Measurements from ENCODE around the gene GARNL3.

Gene GARNL3

GRCh38 chr9:127380479-127380878 is 115.9 kb downstream of the GARNL3 start:
- H3K27me3 ChIP-seq (replicated peaks; ENCODE audit: control insufficient read depth, insufficient read depth, low read length, poor library complexity, severe bottlenecking), result peaks cover 16% of the 10 kb centered on the region
- H3K9me3 ChIP-seq (ENCODE audit: control insufficient read depth, low read length), result no peaks in the 10 kb centered on the region
- no peak for DNase-seq
- no peaks in the 10 kb centered on the region for H3K4me1 ChIP-seq (ENCODE audit: control insufficient read depth, insufficient read depth, low read length, poor library complexity, severe bottlenecking)
- no peak overlapping the region for H3K4me3 ChIP-seq (ENCODE audit: insufficient read depth, low read depth, low read length, poor library complexity, severe bottlenecking)
- H3K27ac ChIP-seq (ENCODE audit: insufficient read depth, low read length, poor library complexity, severe bottlenecking), result no peak overlapping the region
- H3K36me3 ChIP-seq (ENCODE audit: control insufficient read depth, insufficient read depth, low read length), result no peaks in the 10 kb centered on the region

GRCh38 chr9:127382541-127382940 is 118.0 kb downstream of the GARNL3 start:
- Histone ChIP-seq H3K4me3 (ENCODE audit: insufficient read depth, low read depth, low read length, poor library complexity, severe bottlenecking) (no peak overlapping the region), H3K36me3 (ENCODE audit: control insufficient read depth, insufficient read depth, low read length) (no peaks in the 10 kb centered on the region), H3K4me1 (ENCODE audit: control insufficient read depth, insufficient read depth, low read length, poor library complexity, severe bottlenecking) (no peaks in the 10 kb centered on the region), H3K9me3 (ENCODE audit: control insufficient read depth, low read length) (no peaks in the 10 kb centered on the region), H3K27ac (ENCODE audit: insufficient read depth, low read length, poor library complexity, severe bottlenecking) (no peak overlapping the region), H3K27me3 (replicated peaks; ENCODE audit: control insufficient read depth, insufficient read depth, low read length, poor library complexity, severe bottlenecking) (peaks cover 14% of the 10 kb centered on the region)
- DNase-seq, result no peak

GRCh38 chr9:127384016-127384730 is 119.6 kb downstream of the GARNL3 start:
- Histone ChIP-seq H3K4me1 (ENCODE audit: control insufficient read depth, insufficient read depth, low read length, poor library complexity, severe bottlenecking) (peaks cover 9% of the 10 kb centered on the region), H3K36me3 (ENCODE audit: control insufficient read depth, insufficient read depth, low read length) (no peaks in the 10 kb centered on the region), H3K27ac (ENCODE audit: insufficient read depth, low read length, poor library complexity, severe bottlenecking) (no peak overlapping the region), H3K27me3 (replicated peaks; ENCODE audit: control insufficient read depth, insufficient read depth, low read length, poor library complexity, severe bottlenecking) (peaks cover 14% of the 10 kb centered on the region), H3K4me3 (ENCODE audit: insufficient read depth, low read depth, low read length, poor library complexity, severe bottlenecking) (no peak overlapping the region), H3K9me3 (ENCODE audit: control insufficient read depth, low read length) (no peaks in the 10 kb centered on the region)
- no peak for DNase-seq

GRCh38 chr9:127384901-127385300 is 120.3 kb downstream of the GARNL3 start:
- Histone ChIP-seq H3K9me3 (ENCODE audit: control insufficient read depth, low read length) (no peaks in the 10 kb centered on the region), H3K27ac (ENCODE audit: insufficient read depth, low read length, poor library complexity, severe bottlenecking) (no peak overlapping the region), H3K4me1 (ENCODE audit: control insufficient read depth, insufficient read depth, low read length, poor library complexity, severe bottlenecking) (peaks cover 9% of the 10 kb centered on the region), H3K27me3 (replicated peaks; ENCODE audit: control insufficient read depth, insufficient read depth, low read length, poor library complexity, severe bottlenecking) (peaks cover 14% of the 10 kb centered on the region), H3K36me3 (ENCODE audit: control insufficient read depth, insufficient read depth, low read length) (no peaks in the 10 kb centered on the region), H3K4me3 (ENCODE audit: insufficient read depth, low read depth, low read length, poor library complexity, severe bottlenecking) (no peak overlapping the region)
- no peak for DNase-seq

GRCh38 chr9:127386249-127386648 is 121.7 kb downstream of the GARNL3 start:
- Histone ChIP-seq H3K9me3 (ENCODE audit: control insufficient read depth, low read length) (no peaks in the 10 kb centered on the region), H3K27ac (ENCODE audit: insufficient read depth, low read length, poor library complexity, severe bottlenecking) (no peak overlapping the region), H3K4me3 (ENCODE audit: insufficient read depth, low read depth, low read length, poor library complexity, severe bottlenecking) (no peak overlapping the region), H3K36me3 (ENCODE audit: control insufficient read depth, insufficient read depth, low read length) (no peaks in the 10 kb centered on the region), H3K4me1 (ENCODE audit: control insufficient read depth, insufficient read depth, low read length, poor library complexity, severe bottlenecking) (peaks cover 9% of the 10 kb centered on the region), H3K27me3 (replicated peaks; ENCODE audit: control insufficient read depth, insufficient read depth, low read length, poor library complexity, severe bottlenecking) (peaks cover 20% of the 10 kb centered on the region)
- no peak for DNase-seq

- no peak for DNase-seq
- peaks cover 20% of the 10 kb centered on the region for H3K27me3 ChIP-seq (replicated peaks; ENCODE audit: control insufficient read depth, insufficient read depth, low read length, poor library complexity, severe bottlenecking)
- H3K4me1 ChIP-seq (ENCODE audit: control insufficient read depth, insufficient read depth, low read length, poor library complexity, severe bottlenecking), result peaks cover 9% of the 10 kb centered on the region
- H3K27ac ChIP-seq (ENCODE audit: insufficient read depth, low read length, poor library complexity, severe bottlenecking), result no peak overlapping the region
- H3K4me3 ChIP-seq (ENCODE audit: insufficient read depth, low read depth, low read length, poor library complexity, severe bottlenecking), result no peak overlapping the region
- no peaks in the 10 kb centered on the region for H3K9me3 ChIP-seq (ENCODE audit: control insufficient read depth, low read length)
- H3K36me3 ChIP-seq (ENCODE audit: control insufficient read depth, insufficient read depth, low read length), result no peaks in the 10 kb centered on the region
Observed at GRCh38 chr9:127386981-127387380, 122.4 kb downstream of the GARNL3 start.

GRCh38 chr9:127388037-127388855 is 123.7 kb downstream of the GARNL3 start:
- peak; percentile 83 to 88 (median 87) for DNase-seq
- Histone ChIP-seq H3K36me3 (ENCODE audit: control insufficient read depth, insufficient read depth, low read length) (no peaks in the 10 kb centered on the region), H3K4me1 (ENCODE audit: control insufficient read depth, insufficient read depth, low read length, poor library complexity, severe bottlenecking) (peaks cover 9% of the 10 kb centered on the region), H3K27ac (ENCODE audit: insufficient read depth, low read length, poor library complexity, severe bottlenecking) (no peak overlapping the region), H3K9me3 (ENCODE audit: control insufficient read depth, low read length) (no peaks in the 10 kb centered on the region), H3K27me3 (replicated peaks; ENCODE audit: control insufficient read depth, insufficient read depth, low read length, poor library complexity, severe bottlenecking) (peaks cover 21% of the 10 kb centered on the region), H3K4me3 (ENCODE audit: insufficient read depth, low read depth, low read length, poor library complexity, severe bottlenecking) (no peak overlapping the region)

- Histone ChIP-seq H3K9me3 (ENCODE audit: control insufficient read depth, low read length) (no peaks in the 10 kb centered on the region), H3K4me1 (ENCODE audit: control insufficient read depth, insufficient read depth, low read length, poor library complexity, severe bottlenecking) (peaks cover 9% of the 10 kb centered on the region), H3K4me3 (ENCODE audit: insufficient read depth, low read depth, low read length, poor library complexity, severe bottlenecking) (no peak overlapping the region), H3K36me3 (ENCODE audit: control insufficient read depth, insufficient read depth, low read length) (no peaks in the 10 kb centered on the region), H3K27me3 (replicated peaks; ENCODE audit: control insufficient read depth, insufficient read depth, low read length, poor library complexity, severe bottlenecking) (peaks cover 21% of the 10 kb centered on the region), H3K27ac (ENCODE audit: insufficient read depth, low read length, poor library complexity, severe bottlenecking) (no peak overlapping the region)
- DNase-seq, result no peak
Observed at GRCh38 chr9:127388856-127389238, 124.3 kb downstream of the GARNL3 start.

- Histone ChIP-seq H3K27me3 (replicated peaks; ENCODE audit: control insufficient read depth, insufficient read depth, low read length, poor library complexity, severe bottlenecking) (peaks cover 16% of the 10 kb centered on the region), H3K4me1 (ENCODE audit: control insufficient read depth, insufficient read depth, low read length, poor library complexity, severe bottlenecking) (peaks cover 9% of the 10 kb centered on the region), H3K9me3 (ENCODE audit: control insufficient read depth, low read length) (no peaks in the 10 kb centered on the region), H3K36me3 (ENCODE audit: control insufficient read depth, insufficient read depth, low read length) (no peaks in the 10 kb centered on the region), H3K4me3 (ENCODE audit: insufficient read depth, low read depth, low read length, poor library complexity, severe bottlenecking) (no peak overlapping the region), H3K27ac (ENCODE audit: insufficient read depth, low read length, poor library complexity, severe bottlenecking) (no peak overlapping the region)
- no peak for DNase-seq
Observed at GRCh38 chr9:127389381-127390247, 125.0 kb downstream of the GARNL3 start.
